GM18508 (cell line): ENCODE data around the gene MROH2A.

Source experiments
- ATAC-seq: cut with Tn5 transposase; IDR thresholded peaks from one replicate; pipeline ENCODE4 v1.9.1; 2021; ENCODE audit warnings: moderate number of reproducible peaks; ENCODE audit not compliant: insufficient read depth, unreplicated experiment

The MROH2A gene

DNA sequence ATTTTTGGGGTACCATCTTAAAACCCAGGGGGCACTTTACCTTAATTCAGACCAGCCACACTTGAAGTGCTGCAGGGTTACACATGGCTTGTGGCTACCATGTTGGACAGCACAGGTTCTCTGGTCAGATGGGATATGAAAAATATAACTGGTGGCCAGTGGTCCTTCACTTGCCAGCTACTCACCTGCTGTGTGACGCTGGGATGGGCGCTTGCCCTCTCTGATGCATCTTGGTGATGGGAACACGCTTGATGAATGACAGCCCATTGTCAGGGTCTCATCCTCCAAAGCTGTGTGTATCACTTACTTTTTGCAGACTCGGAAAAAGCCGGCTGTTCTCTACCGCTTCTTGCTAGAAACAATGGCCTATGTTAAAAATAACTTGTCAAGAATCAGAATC, 53.7 kb downstream of the MROH2A start:
- ATAC-seq: no peak

DNA sequence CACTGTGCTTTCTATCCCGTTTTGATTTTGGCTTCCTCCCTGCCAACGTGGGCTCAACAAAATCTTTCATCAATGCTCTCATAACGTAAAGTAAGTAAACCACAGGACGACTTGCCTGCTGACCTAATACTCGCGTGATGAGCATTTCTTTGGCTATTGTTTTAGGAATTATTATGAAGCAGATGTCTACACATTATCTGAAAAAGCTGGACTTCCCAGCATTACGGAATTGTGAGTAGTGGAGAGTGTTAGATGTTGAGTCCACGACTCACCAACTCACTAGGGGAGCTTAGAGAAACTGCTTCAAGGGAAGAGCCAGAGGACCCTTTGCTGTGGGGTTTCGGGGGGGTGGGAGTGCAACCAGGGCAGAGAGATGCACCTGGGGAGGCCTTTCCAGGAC, 54.3 kb downstream of the MROH2A start:
- no peak for ATAC-seq

DNA sequence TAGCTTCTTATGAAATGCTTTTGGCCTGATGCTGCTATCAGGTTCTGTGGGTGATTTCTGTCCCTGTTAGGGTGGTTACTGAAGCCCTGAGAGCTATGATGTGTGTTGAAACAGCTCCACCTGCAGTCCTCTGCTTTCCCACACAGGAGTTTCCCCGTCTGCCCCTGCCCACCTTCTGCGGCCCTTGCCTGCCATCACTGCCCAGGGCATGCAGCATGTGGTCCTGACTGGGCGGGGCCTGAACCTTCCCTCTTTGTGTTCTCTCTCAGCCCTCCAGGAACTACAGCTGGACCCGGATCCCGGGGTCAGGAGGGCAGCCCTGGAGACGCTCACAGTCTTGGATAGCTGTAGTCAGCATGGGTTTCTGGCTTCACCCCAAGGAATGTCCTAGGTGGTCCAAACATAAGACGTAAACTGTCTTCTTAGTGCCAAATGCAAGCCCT, 54.8 kb downstream of the MROH2A start:
- no peak for ATAC-seq

DNA sequence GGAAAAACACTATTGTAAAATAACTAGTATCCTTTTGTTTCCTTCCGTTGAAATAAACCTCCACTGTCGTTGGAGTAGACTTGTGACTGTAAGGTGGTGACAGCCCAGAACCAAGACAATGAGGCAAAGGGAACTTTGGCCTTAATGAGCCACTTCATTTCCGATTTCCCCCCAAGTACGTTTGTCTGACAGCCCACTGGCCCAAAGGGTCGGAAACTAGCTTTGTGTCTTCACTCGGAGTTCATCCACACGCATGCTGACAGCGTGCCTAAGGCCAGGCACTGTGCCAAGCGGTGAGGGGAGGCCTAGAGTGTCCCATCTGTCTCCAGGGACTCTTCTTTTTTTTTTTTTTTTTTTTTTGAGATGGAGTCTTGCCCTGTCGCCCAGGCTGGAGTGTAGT, 55.2 kb downstream of the MROH2A start:
- no peak for ATAC-seq

DNA sequence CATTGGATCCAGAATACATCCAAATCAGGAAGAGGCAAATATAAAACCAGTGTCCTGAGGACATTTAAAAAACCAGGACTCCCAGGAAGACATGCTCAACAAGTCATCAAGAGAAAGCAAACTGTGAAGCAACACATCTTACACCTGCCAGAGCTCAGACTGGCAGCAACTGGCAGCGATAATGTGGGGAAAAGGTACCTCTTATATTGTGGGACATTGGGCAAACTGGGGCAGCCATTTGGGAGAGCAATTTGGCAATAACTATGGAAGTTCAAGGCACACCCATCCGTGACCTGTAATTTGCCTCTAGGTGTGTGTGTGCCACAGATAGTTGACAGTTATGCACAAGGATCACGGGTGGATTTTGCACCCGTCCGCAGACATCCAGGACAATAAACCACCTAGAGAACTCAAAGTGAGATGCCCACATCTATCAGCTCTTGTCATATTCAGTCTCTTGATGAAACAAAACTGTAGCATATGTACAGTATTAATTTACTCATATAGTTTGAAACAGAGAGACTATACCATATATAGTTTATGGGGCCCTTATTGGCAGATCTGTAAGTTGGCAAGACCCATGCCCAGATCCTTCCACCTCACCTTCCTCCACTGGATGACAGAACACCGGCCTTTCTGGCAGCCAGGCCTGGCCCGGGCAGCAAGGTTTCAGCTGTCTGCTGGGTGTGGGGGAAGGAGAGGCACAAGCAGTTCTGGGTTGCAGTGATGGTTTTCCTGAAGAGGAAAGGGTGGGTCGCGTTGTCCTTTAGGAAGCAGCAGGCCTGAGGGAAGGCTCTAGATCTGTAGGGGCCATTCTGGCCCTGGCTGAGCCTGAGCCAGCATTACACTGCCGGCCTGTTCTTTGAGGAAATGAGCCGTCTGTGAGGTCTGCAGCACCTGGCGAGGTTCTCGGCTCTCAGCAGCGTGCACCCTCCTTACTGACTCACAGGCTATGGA, 57.4 kb downstream of the MROH2A start:
- no peak for ATAC-seq

DNA sequence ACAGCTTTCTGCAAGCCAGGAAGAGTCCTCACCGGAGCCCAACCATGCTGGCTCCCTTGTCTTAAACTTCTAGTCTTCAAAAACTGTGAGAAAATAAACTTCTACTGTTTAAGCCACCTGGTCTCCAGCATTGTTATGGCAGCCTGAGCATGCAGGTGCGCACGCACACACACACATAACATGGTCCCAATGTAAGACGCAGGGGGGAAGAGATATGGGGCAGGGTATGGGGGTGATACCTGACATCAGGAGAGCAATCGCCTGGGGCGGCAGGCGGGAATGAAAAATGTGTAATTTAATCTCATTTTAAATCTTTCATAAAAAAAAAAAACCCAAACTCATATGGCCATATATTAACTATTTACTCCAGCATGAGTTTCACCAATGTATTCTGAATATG, 58.2 kb downstream of the MROH2A start:
- no peak for ATAC-seq

DNA sequence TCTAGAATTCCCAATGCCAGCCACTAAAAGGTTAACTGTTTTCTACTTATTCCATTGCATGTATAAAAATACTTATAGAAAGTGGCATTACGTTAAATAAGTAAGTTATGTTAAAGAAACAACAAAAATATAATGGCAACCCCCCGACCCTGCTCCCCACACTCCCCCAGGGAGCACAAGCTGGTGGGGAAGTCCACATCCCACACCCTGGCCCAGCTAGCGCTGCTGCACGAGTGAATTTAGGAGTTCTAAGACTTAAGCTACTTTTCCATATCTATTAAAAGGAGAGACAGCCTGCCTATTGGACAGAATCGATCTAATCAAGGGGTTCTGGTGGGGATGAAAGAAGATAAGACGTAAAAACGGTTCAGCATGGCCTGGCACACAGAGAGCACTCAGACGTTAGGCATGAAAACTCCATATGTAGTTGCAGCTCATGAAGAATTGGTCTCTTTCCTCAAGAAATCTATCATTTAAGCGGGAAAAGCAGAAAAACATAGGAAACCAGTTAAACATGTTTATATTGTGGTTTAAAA, 59.6 kb downstream of the MROH2A start:
- no peak for ATAC-seq

DNA sequence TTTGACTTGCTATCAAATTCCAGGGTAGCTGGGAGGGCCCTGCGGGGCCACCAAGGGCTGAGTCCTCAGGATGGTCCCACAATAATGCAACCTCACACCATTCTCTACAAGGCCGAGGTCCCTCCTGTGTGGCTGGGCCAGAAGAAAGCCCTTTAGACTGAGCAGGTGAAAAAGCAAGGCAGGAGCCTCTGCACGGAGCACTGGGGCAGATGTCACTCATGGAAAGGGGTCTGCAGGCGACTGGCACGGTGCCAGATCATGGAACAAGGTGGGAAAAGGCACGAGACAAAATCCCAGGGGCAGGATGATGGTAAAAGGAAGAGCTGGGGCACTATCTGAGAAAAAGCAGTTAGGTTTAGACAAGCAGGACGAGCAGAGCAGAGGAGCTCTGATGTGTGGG, 60.1 kb downstream of the MROH2A start:
- ATAC-seq: no peak

DNA sequence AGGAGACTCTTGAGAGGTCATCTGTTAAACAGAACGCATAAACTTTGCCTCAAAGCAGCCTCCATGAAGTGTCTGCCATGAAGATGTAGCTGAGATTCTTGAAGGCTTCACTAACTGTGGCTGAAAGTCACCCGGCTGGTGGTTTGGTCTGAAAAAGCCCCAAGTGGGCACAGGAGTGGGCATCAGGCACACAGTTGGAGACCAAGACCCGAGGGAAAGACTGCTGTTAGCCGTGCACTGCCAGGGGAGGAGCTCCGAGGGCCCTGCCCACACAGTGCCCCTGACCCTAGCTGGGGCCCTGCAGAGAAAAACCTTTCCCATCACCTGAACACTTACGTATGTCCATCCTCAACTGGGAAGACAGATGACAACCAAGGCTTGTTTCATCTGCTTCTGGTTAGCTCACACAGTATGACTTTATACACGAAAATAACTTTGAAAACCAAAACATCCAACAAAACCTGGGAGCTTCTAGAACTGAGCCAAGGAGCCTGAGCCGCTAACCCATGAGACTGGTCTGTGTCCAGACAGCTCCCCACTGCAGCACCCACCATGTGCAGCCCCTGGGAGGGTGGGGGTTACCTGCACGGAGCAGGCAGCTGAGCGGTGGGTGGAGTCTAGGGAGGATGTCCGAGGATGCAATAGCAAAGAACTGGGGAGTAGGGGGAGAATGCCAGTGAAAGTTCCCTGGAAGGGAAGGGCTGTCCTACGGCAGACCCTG, 60.8 kb downstream of the MROH2A start:
- no peak for ATAC-seq

DNA sequence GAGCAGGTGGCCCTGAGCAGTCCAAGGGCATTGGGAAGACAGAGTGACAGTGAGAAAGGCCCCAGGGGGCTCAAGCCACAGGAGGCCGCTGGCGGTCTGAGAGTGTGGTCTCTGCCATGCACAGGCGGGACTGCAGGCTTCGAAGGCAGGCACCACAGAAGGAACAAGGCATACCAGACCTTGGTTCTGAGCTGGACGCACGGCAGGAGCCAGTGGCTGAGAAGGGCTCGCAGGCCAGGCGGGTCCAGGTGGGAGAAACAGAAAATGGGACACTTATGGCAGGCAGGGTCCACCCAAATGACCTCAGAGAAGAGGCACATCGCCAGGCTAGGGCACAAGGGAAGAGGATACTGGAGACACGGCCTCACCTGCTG, 61.3 kb downstream of the MROH2A start:
- ATAC-seq: no peak

DNA sequence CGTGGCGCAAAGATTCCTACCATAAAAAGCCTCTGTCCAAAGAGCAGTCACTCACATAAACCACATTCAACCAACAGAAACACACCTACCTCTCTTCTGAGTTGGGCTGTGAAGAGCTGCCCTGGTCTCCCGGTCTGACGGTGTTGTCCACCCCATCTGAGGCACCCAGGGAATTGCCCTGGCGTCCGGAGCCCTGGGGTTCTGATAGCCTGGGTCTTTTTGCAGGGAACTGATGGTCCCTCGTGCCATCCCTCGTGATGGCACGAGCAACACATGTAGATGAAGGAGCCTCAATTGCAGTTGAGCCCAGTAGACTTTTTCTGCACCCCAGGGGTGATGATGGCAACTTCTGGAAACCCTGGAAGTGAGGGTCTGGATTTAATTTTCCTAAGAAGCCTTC, 62.4 kb downstream of the MROH2A start:
- no peak for ATAC-seq

DNA sequence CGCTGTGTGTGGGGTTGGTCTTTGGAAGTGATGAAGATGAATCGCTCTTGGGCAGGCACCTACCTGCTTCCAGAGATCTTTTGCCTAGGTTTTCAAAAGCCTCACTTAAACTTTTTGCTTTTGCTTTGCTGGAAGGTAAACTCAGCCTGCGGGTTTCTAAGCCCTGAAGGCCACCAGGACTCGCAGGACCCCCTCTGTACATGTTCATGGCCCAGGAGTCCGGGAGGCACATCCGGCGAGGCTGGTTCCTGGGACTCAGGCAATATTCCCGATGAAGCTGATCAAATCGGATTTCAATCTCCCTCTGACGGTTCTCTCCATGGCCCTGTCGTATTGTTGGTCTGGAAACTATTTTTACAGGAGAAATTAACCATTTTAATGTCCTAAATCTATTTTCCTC, 63.1 kb downstream of the MROH2A start:
- ATAC-seq: no peak

DNA sequence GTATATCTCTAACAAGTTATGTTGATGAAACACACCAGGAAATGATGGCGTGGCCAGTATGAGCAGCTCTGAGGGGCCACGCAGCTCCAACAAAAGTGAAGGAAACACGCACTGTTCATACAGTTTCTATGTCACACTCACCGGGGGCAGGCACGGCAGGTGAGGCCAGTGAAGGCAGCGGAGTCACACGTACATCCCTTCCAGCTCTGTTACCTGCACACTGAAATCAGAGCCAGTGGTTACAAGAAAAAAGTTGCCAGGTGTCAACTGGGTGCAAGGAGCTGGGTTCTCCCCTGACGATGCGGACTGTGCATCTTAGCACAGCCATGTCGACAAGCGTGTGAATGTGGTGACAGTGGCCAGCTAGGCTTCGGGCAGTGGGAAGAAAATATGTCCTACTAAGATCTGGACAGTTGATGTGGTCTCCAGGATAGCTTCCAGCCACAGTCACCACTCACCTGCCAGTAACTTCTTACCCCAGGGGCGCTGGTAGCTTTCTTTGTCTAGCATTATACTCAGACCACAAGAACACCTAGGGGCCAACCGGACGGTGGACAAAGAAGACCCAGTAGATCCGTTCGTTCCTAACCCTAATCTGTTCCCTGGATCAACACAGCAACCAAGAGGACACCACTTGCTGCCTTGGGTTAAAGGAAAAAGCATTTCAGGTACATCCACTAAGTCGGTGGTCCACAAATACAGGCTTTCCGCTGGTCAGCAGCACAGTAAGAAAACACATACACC, 66.1 kb downstream of the MROH2A start:
- no peak for ATAC-seq

DNA sequence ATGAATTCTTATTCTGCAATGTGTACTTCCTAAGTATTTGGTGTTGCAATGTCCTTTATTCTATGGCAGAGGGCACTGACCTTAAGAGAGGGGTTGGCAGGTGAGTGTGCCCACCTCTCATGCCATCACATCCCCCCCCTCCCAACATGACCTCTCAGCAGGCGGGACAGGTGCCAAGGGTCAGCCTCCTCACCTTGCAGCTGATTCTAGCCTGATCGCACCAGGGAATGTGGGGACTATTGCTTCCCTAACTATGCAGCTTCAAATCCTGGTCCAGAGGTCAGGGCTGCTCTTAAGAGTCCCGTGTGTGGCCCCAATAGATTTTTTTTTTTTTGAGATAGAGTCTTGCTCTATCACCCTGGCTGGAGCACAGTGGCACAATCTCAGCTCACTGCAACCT, 66.7 kb downstream of the MROH2A start:
- ATAC-seq: no peak

DNA sequence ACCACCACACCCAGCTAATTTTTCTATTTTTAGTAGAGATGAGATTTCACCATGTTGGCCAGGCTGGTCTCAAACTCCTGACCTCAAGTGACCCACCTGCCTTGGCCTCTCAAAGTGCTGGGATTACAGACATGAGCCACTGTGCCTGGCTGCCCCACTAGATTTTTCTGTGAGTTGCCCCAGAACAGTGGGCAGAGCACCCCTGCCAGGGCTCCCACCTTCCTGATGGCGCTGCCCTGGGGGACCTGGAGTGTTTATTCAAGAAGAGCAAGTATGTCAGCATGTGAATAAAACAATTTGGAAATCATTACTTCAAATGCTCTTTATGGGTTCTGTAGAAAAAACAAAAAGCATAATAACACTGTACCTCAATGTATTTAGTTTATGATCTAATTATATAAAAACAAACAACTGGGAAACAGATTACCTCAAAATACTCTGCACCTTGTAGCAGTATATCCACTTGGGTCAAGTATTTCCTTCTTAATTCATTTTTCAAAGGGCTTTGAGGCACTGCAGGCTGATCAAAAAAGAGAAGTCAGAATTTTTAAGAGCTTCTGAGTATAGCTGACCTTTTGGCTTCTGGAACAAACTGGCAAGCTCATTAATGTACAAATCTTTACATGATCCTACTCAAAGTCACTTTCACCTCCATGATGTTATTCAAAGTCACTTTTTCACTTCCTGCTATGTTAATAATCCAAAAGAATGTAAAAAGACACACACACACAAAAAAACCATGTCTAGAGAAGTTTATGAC, 67.4 kb downstream of the MROH2A start:
- no peak for ATAC-seq

DNA sequence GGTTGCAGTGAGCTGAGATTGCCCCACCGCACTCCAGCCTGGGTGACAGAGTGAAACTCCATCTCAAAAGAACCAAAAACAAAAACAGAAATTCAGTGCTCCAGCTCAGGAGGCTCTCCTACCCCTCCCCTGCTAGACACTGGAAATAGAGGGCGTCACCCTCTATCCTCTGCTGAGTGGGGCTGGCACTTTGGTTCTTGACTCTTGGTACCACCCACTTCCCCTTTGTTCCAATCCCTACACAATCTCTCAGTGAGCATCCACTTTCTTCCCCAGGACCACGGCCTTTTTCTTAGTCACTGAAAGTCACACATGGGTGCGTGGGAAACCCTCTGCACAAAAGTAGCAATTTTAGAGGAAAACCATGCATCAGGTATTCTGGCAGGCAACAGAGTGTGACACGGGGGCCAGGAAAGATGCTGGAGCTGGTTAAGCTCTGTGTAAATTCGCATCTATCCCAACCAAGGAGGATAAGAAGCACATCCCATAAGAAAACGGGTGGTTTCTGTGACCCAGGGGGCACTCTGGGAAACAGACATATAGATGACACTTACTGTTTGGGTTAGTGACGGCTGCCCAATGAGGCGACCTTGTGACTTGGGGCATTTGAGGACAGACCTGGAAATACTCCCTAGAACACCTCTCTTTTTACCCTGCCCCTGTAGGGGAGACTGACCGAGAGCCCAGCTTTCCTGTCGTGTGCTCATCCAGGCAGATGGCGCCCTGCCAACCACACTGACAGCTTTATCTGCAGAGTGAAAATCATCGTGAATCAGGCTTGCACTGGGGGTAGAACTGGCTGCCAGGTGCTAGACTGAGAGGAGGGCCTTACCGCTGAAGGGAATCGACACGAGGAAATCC, 68.5 kb downstream of the MROH2A start:
- no peak for ATAC-seq

DNA sequence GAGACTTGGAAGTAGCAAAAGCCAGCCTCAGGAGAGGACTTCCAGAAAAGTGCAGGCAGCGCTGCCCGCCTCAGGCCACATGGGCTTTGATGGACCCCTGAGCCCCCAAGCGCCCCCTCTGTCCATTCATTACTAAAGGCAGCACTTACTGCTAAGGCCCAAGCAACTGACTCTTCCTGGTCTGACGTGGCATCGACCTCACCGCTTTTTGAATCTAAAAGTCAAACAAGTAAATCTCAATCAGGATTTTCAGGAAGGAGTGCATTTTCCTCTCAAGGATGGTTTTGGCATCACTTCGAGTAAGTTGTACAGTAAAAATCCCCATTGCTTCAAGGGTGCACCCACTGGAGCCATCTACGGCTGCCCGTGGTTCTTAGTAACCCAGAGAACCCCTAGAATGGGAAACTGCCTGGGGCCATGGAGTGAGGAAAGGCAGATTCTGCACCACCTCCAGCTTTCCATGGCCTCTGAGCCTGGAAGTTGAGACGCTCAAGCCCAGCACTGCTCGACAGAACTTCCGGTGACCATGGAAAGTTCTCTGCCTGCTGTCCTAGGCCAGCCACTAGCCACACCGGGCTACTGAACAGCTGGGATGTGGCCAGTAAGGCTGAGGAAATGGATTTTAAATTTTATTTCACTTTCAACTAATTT, 69.2 kb downstream of the MROH2A start:
- ATAC-seq: no peak

DNA sequence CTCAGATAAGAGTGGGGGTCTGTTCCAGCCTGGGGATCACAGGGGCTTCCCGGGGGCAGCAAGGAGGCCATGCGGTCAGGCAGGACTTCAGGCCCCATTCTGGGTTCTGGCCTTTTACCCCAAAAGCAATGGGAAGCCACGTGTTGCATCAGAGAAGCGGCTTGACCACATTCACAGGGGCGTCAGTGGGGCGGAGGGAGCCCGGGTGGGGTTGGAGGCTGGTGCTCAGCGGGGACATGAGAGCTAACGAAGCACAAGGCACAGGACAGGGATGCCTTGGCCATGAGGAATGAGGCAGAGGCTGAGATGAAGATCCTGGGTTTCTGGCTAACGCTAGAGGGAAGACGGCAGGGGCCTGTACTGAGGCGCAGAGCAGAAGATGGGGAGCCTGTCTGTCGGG, 70.1 kb downstream of the MROH2A start:
- no peak for ATAC-seq
